Measurements from ENCODE around the gene POU6F2. TPM values are rescaled to one million over a fixed set of nuclear protein-coding genes. Genes with fewer than 3 reads are reported as not detected.

POU6F2 gene
- polyA plus RNA-seq, 2 donors, result 0.08 to 0.12 TPM

DNA sequence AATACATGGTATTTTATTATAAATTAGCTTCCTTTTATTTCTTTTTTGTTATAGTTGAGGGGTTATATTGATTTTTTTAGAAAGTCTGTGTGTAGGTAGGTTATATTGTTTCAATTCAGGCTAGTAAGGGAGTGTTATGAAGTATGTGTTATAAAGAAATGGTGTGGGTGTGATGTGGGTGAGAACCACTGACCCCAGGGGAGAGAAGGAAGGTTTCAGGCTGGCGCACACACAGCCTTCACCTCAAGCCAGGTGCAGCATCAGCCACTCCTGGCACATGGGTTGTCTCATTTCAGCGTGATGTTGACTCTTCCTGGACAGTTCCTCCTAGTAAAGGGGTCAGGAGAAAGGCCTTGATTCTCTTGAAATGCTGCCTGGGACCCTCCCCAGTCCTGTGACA lies 291.3 kb downstream of the POU6F2 start:
- H3K27me3 ChIP-seq (ENCODE audit: control insufficient read depth in 1 of 2, insufficient read depth in 2 of 2, low read length in 2 of 2), result no peaks in the 10 kb centered on the region
- H3K4me3 ChIP-seq (ENCODE audit: low read depth in 1 of 2, low read length in 2 of 2), result no peak overlapping the region
- H3K36me3 ChIP-seq (ENCODE audit: control insufficient read depth in 2 of 2, insufficient read depth in 2 of 2, low read length in 1 of 2), result no peaks in the 10 kb centered on the region
- H3K4me1 ChIP-seq (ENCODE audit: control insufficient read depth in 2 of 2, insufficient read depth in 2 of 2, low read length in 1 of 2), result no peaks in the 10 kb centered on the region
- 60 to 79% methylated on average over 2 of the region's 2 CpGs for WGBS, 2 donors
- no peaks in the 10 kb centered on the region for H3K9me3 ChIP-seq (ENCODE audit: control insufficient read depth in 2 of 2, insufficient read depth in 1 of 2, low read depth in 1 of 2, low read length in 1 of 2)
- no peak overlapping the region for H3K27ac ChIP-seq (ENCODE audit: low read depth in 2 of 2, low read length in 1 of 2)

DNA sequence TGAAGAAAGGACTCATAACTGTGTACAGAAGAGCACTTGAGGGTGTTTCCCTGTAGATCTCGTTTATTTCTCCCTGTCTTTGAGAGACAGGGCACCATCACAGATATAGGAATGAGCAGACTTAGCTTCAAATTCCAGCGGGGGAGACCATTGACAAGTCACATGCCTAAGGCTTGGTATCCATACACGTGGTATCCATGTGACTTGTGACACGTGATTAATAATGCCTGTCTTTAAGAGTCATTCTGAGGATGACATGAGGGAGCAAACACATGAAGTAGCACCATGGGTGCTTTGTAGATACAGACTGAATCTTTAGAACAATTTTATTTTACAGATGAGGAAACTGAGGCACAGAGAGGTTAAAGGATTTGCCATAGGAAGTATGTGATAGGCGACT lies 292.3 kb downstream of the POU6F2 start:
- Histone ChIP-seq H3K4me1 (ENCODE audit: control insufficient read depth in 2 of 2, insufficient read depth in 2 of 2, low read length in 1 of 2) (no peaks in the 10 kb centered on the region), H3K27ac (ENCODE audit: low read depth in 2 of 2, low read length in 1 of 2) (no peak overlapping the region)
- 78 to 83% methylated on average over 5 of the region's 5 CpGs for WGBS, 2 donors

GRCh38 chr7:39271402-39271801 lies 293.7 kb downstream of the POU6F2 start:
- Histone ChIP-seq H3K27me3 (ENCODE audit: control insufficient read depth in 1 of 2, insufficient read depth in 2 of 2, low read length in 2 of 2) (no peaks in the 10 kb centered on the region), H3K4me3 (ENCODE audit: low read depth in 1 of 2, low read length in 2 of 2) (no peak overlapping the region), H3K9me3 (ENCODE audit: control insufficient read depth in 2 of 2, insufficient read depth in 1 of 2, low read depth in 1 of 2, low read length in 1 of 2) (no peaks in the 10 kb centered on the region), H3K4me1 (ENCODE audit: control insufficient read depth in 2 of 2, insufficient read depth in 2 of 2, low read length in 1 of 2) (no peaks in the 10 kb centered on the region), H3K36me3 (ENCODE audit: control insufficient read depth in 2 of 2, insufficient read depth in 2 of 2, low read length in 1 of 2) (no peaks in the 10 kb centered on the region), H3K27ac (ENCODE audit: low read depth in 2 of 2, low read length in 1 of 2) (no peak overlapping the region)
- 17 to 18% methylated on average over 9 of the region's 9 CpGs for WGBS, 2 donors

More for the DNA sequence above, 292.3 kb downstream of the POU6F2 start:
- Histone ChIP-seq H3K9me3 (ENCODE audit: control insufficient read depth in 2 of 2, insufficient read depth in 1 of 2, low read depth in 1 of 2, low read length in 1 of 2) (no peaks in the 10 kb centered on the region), H3K27me3 (ENCODE audit: control insufficient read depth in 1 of 2, insufficient read depth in 2 of 2, low read length in 2 of 2) (no peaks in the 10 kb centered on the region), H3K36me3 (ENCODE audit: control insufficient read depth in 2 of 2, insufficient read depth in 2 of 2, low read length in 1 of 2) (no peaks in the 10 kb centered on the region), H3K4me3 (ENCODE audit: low read depth in 1 of 2, low read length in 2 of 2) (no peak overlapping the region)

- Histone ChIP-seq H3K4me1 (ENCODE audit: control insufficient read depth in 2 of 2, insufficient read depth in 2 of 2, low read length in 1 of 2) (no peaks in the 10 kb centered on the region), H3K4me3 (ENCODE audit: low read depth in 1 of 2, low read length in 2 of 2) (no peak overlapping the region), H3K27ac (ENCODE audit: low read depth in 2 of 2, low read length in 1 of 2) (no peak overlapping the region), H3K27me3 (ENCODE audit: control insufficient read depth in 1 of 2, insufficient read depth in 2 of 2, low read length in 2 of 2) (no peaks in the 10 kb centered on the region), H3K9me3 (ENCODE audit: control insufficient read depth in 2 of 2, insufficient read depth in 1 of 2, low read depth in 1 of 2, low read length in 1 of 2) (no peaks in the 10 kb centered on the region), H3K36me3 (ENCODE audit: control insufficient read depth in 2 of 2, insufficient read depth in 2 of 2, low read length in 1 of 2) (no peaks in the 10 kb centered on the region)
- WGBS, 2 donors, result 58 to 70% methylated on average over 1 of the region's 1 CpG
Measured at GRCh38 chr7:39272111-39272510, 294.4 kb downstream of the POU6F2 start.

DNA sequence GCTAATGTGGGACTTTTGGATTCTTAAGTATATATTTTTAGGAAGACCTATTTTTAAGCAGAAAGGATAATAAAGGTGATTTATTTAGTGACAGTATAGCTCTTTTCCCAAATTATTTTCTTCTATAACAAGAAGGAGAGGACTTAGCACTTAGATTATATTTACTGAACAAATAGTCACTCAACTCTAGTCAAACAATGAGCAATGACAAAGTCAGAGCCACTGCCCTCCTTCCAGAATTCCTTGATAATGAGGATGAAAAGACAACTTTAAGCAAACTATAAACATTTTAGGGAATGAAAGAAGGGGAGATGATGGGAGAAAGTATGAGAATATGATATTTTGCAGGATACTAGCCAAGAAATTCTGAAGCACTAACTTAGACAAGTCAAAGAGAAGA lies 295.0 kb downstream of the POU6F2 start:
- Histone ChIP-seq H3K9me3 (ENCODE audit: control insufficient read depth in 2 of 2, insufficient read depth in 1 of 2, low read depth in 1 of 2, low read length in 1 of 2) (no peaks in the 10 kb centered on the region), H3K27me3 (ENCODE audit: control insufficient read depth in 1 of 2, insufficient read depth in 2 of 2, low read length in 2 of 2) (no peaks in the 10 kb centered on the region), H3K36me3 (ENCODE audit: control insufficient read depth in 2 of 2, insufficient read depth in 2 of 2, low read length in 1 of 2) (no peaks in the 10 kb centered on the region), H3K4me1 (ENCODE audit: control insufficient read depth in 2 of 2, insufficient read depth in 2 of 2, low read length in 1 of 2) (no peaks in the 10 kb centered on the region), H3K4me3 (ENCODE audit: low read depth in 1 of 2, low read length in 2 of 2) (no peak overlapping the region), H3K27ac (ENCODE audit: low read depth in 2 of 2, low read length in 1 of 2) (no peak overlapping the region)

- Histone ChIP-seq H3K27me3 (ENCODE audit: control insufficient read depth in 1 of 2, insufficient read depth in 2 of 2, low read length in 2 of 2) (no peaks in the 10 kb centered on the region), H3K27ac (ENCODE audit: low read depth in 2 of 2, low read length in 1 of 2) (no peak overlapping the region), H3K9me3 (ENCODE audit: control insufficient read depth in 2 of 2, insufficient read depth in 1 of 2, low read depth in 1 of 2, low read length in 1 of 2) (no peaks in the 10 kb centered on the region), H3K4me1 (ENCODE audit: control insufficient read depth in 2 of 2, insufficient read depth in 2 of 2, low read length in 1 of 2) (no peaks in the 10 kb centered on the region), H3K36me3 (ENCODE audit: control insufficient read depth in 2 of 2, insufficient read depth in 2 of 2, low read length in 1 of 2) (no peaks in the 10 kb centered on the region), H3K4me3 (ENCODE audit: low read depth in 1 of 2, low read length in 2 of 2) (no peak overlapping the region)
- WGBS, 2 donors, result 8 to 38% methylated on average over 1 of the region's 1 CpG
Measured at GRCh38 chr7:39280337-39280736, 302.6 kb downstream of the POU6F2 start.

GRCh38 chr7:39285256-39285655 lies 307.5 kb downstream of the POU6F2 start:
- H3K4me3 ChIP-seq (ENCODE audit: low read depth in 1 of 2, low read length in 2 of 2), result no peak overlapping the region
- no peaks in the 10 kb centered on the region for H3K36me3 ChIP-seq (ENCODE audit: control insufficient read depth in 2 of 2, insufficient read depth in 2 of 2, low read length in 1 of 2)
- no peak overlapping the region for H3K27ac ChIP-seq (ENCODE audit: low read depth in 2 of 2, low read length in 1 of 2)
- no peaks in the 10 kb centered on the region for H3K27me3 ChIP-seq (ENCODE audit: control insufficient read depth in 1 of 2, insufficient read depth in 2 of 2, low read length in 2 of 2)
- H3K9me3 ChIP-seq (ENCODE audit: control insufficient read depth in 2 of 2, insufficient read depth in 1 of 2, low read depth in 1 of 2, low read length in 1 of 2), result no peaks in the 10 kb centered on the region
- no peaks in the 10 kb centered on the region for H3K4me1 ChIP-seq (ENCODE audit: control insufficient read depth in 2 of 2, insufficient read depth in 2 of 2, low read length in 1 of 2)
- WGBS, 2 donors, result 40 to 62% methylated on average over 2 of the region's 2 CpGs

GRCh38 chr7:39288303-39288702 lies 310.6 kb downstream of the POU6F2 start:
- 72 to 76% methylated on average over 3 of the region's 3 CpGs for WGBS, 2 donors
- H3K9me3 ChIP-seq (ENCODE audit: control insufficient read depth in 2 of 2, insufficient read depth in 1 of 2, low read depth in 1 of 2, low read length in 1 of 2), result no peaks in the 10 kb centered on the region
- H3K27me3 ChIP-seq (ENCODE audit: control insufficient read depth in 1 of 2, insufficient read depth in 2 of 2, low read length in 2 of 2), result no peaks in the 10 kb centered on the region
- H3K36me3 ChIP-seq (ENCODE audit: control insufficient read depth in 2 of 2, insufficient read depth in 2 of 2, low read length in 1 of 2), result no peaks in the 10 kb centered on the region
- H3K4me1 ChIP-seq (ENCODE audit: control insufficient read depth in 2 of 2, insufficient read depth in 2 of 2, low read length in 1 of 2), result no peaks in the 10 kb centered on the region
- no peak overlapping the region for H3K27ac ChIP-seq (ENCODE audit: low read depth in 2 of 2, low read length in 1 of 2)
- H3K4me3 ChIP-seq (ENCODE audit: low read depth in 1 of 2, low read length in 2 of 2), result no peak overlapping the region

- Histone ChIP-seq H3K36me3 (ENCODE audit: control insufficient read depth in 2 of 2, insufficient read depth in 2 of 2, low read length in 1 of 2) (no peaks in the 10 kb centered on the region), H3K4me1 (ENCODE audit: control insufficient read depth in 2 of 2, insufficient read depth in 2 of 2, low read length in 1 of 2) (no peaks in the 10 kb centered on the region), H3K27ac (ENCODE audit: low read depth in 2 of 2, low read length in 1 of 2) (no peak overlapping the region), H3K4me3 (ENCODE audit: low read depth in 1 of 2, low read length in 2 of 2) (no peak overlapping the region), H3K27me3 (ENCODE audit: control insufficient read depth in 1 of 2, insufficient read depth in 2 of 2, low read length in 2 of 2) (no peaks in the 10 kb centered on the region), H3K9me3 (ENCODE audit: control insufficient read depth in 2 of 2, insufficient read depth in 1 of 2, low read depth in 1 of 2, low read length in 1 of 2) (no peaks in the 10 kb centered on the region)
- 58 to 63% methylated on average over 10 of the region's 10 CpGs for WGBS, 2 donors
Measured at GRCh38 chr7:39291628-39292410, 314.1 kb downstream of the POU6F2 start.
